Measurements from ENCODE around the gene BPIFB6.
"Not testable (repeated sequence)": the region's sequence is repeated elsewhere in the genome, so short reads cannot be mapped to it uniquely, and the experiment has no call there.

BPIFB6 gene

DNA sequence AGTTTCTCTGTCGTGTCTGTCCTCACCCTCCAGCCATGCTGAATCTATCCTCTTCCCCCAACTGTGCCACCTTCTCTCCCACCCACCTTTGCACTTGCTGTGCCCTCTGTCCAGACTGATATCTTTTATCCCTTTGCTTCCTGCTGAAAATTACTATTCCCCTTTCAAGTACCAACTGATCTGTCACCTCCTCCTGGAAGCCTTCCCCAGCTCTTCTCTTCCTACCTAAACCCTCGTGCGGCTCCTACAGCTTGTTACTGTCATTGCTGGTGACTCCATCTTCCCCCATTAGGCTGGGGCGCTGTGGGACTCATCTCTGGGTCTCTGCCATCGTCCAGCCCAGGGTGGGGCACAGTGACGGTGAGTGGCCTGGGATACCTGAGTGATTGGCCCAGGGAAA is 1.1 kb downstream of the BPIFB6 start:
- no peak for DNase-seq

DNA sequence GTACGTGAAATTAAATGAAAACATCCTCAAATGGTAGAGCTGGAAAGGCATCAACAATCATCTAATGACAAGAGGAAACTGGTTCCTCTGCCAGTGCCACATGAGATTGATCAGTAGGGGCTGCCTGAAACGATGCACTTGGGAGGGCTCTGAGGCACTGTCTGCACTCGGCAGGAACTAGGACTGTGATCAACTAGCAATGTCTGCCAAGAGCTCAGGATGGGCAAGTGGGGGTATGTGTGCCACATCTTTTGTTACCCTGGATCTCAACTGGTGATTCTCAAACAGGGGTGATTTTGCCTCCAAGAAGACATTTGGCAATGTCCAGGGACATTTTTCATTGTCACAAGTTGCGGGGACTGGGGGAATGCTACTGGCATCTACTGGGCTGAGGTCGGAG is 1.9 kb downstream of the BPIFB6 start:
- no peak for DNase-seq

DNA sequence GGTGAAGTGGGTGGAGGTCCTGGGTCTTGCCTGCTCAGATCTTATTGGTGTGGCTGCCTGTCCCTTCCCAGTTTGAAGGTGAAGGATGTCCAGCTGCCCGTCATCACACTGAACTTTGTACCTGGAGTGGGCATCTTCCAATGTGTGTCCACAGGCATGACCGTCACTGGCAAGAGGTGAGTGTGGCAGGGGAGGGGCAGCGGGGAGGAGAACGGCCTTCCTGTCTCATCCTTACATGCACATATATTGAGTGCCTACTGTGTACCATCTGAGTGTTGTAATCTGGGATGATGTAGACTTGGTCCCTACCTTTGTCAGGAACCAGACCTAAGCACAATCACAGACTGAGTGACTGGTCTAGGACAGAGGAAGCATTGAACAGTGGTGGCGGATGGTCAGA is 2.7 kb downstream of the BPIFB6 start:
- DNase-seq: no peak

DNA sequence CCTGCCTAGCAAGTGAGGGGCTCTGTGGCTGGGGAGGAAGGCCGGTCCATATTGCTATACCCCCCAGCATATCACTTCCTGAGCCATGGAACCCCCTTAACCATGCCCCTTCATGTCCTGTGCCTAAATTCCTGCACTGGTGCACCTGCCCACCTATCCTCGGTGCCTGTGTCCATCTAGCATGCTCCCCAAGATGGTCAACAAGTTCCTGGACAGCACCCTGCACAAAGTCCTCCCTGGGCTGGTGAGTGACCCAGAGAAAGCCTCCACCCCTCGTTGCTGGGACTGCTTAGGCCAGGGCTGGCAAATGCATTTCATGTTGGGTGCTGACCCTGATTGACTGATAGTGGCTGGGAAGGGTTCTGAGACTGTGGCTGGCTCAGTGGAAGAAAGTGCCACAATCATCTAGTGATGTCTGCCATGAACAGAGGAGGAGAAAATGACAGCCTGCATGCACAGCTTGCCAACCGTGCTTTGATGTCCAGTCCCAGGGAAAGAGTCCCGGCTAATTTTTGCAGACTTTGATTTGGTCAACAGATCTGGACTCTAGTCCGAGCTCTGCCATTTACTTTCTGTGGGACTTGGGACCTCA is 3.5 kb downstream of the BPIFB6 start:
- no peak for DNase-seq

DNA sequence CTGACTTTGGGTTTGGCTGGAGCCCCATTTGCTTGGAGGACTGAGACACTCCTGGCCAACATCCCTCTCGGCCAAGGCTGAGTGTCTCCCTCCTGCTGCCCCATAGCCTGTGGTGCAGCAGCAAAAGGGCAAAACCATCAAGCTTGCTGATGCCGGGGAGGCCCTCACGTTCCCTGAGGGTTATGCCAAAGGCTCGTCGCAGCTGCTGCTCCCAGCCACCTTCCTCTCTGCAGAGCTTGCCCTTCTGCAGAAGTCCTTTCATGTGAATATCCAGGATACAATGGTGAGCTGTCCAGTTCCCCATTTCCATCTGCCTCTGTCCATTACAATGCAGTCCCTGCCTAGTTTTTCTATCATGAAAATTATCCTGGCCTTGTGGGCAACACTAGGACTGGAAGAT is 6.0 kb downstream of the BPIFB6 start:
- DNase-seq: no peak

DNA sequence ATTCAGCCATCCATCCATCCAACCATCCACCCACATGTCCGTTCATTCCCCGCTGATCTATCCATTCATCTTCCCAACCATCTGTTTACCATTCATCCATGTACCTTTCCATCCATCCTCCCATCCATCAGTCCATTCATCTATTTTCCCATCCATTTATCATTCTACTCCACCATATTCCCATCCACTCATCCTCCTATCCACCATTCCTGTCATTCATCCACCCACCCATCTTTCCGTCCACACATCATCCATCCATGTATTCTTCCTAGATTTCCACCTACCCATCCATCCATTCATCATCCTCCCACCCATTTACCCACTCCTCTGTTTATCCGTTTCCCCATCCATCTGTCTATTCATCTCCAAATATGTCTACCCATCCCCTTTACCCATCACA is 6.8 kb downstream of the BPIFB6 start:
- DNase-seq: no peak

DNA sequence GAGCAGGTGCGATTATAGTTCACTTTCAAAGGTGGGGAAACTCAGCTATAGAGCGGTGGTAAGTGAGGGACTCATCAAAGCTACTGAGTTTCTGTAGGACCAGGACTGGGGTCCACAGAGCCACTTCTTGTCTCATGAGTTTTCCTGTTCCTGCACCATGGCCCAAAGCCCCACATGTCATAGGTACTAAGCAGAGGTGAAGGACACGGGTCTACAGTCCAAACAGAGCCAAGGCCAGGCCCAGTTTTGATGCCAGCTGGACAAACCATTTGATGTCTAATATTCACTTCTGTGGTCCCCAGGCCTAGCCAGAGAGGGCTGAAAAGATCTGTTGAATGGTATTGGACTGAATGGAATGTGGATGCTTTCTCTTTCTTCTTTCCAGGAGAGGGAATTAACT is 11.0 kb downstream of the BPIFB6 start:
- DNase-seq: no peak

DNA sequence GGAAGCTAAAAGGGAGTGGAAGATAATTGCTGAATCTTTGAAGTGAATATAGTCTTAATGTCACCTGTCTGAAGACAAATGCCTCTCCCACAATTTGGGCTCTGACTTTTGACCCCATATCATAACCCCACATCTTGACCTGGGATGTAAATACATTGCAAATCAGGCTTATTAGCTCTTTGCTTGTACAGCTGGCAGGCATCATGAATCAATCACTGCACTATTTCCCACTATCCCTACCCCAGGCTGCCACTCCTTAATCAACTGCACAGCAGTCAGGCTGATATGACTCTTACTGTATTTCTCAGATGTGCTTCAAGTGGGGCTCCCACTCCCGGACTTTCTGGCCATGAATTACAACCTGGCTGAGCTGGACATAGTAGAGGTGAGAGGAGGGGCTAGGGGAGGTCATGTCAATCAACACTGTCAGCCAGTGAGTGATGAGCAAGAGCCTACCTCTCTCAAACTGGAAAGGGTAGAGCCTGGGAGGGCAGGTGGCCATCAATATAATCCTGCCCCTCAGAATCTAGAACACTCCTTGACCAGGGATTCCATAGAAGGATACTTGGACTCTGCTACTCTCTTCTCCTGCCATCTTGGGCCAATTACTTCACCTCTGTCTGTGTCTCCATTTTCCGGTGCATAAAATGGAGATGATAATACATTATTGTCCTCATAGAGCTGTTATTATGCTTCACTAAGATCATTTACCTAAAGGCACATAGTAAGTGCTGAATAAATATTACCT is 11.7 kb downstream of the BPIFB6 start:
- DNase-seq: no peak

DNA sequence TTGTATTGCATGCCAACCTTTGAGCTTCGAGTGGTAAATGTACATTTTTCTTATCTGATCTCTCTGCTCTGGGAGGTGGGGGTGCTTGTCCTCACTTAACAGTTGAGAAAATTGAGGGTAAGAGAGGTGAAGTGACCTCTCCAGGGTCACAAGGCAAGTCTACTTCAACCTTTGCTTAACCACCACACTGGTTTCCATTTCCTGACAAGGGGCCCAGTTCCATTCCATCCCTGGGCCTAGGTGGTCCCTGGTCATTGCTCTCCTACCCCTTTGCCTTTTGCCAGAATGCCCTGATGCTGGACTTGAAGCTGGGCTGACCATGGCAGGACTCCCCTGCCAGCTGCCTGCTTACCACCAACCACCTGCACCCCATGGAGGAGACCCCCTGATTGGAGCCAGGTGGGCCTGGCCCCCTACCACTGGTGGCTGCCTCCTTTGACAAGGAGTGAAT is 12.3 kb downstream of the BPIFB6 start:
- no peak for DNase-seq

DNA sequence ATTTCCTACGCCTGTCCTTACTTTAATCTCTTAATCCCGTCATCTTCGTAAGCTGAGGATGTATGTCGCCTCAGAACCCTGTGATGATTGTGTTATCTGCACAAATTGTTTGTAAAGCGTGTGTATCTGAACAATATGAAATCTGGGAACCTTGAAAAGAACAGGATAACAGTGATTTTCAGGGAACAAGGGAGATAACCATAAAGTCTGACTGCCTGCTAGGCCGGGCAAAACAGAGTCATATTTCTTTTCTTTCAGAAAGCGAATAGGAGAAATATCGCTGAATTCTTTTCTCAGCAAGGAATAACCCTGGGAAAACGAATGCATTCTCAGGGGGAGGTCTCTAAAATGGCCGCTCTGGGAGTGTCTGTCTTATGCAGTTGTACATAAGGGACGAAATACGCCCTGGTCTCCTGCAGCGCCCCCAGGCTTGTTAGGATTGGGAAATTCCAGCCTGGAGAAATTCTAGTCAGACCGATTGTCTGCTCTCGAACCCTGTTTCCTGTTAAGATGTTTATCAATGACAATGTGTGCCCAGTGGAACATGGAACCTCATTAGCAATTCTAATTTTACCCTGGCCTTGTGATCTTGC is 13.8 kb downstream of the BPIFB6 start:
- not testable (repeated sequence) for DNase-seq

DNA sequence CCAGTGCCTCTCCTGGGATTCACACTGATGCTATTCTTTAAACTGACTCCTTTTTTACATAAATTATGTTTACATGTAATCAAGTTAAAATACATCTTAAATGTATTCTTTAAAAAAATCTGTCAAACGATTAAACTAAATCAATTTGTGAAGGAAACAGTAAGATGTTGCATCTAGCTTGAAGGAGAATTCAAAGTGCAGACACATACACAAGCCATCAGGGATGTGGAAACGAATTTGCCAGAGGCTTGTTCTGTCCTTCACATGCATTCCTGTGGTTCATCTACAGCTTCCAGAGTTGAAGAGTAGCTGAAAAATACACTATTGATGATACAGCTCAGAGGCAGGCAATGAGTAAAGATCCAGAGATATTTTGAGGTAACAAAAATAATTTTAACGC is 15.0 kb downstream of the BPIFB6 start:
- DNase-seq: no peak

DNA sequence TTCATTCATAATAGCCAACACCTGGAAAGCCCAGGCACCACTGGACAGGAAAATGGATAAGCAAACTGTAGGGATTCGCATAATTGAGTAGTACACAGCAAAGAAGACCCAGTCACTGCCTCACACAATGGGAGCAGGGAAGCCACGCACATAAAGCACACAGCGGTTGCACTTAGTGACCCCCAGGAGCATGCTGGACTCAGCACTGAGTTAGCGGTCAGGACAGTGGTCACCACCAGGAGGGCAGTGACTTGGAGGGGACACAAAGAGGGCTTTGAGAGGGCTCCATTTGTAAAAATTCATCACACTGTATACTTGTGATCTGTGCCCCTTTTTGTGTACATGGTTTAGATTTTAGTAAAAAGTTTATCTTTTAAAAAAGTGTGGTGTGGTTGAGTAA is 19.9 kb downstream of the BPIFB6 start:
- no peak for DNase-seq

DNA sequence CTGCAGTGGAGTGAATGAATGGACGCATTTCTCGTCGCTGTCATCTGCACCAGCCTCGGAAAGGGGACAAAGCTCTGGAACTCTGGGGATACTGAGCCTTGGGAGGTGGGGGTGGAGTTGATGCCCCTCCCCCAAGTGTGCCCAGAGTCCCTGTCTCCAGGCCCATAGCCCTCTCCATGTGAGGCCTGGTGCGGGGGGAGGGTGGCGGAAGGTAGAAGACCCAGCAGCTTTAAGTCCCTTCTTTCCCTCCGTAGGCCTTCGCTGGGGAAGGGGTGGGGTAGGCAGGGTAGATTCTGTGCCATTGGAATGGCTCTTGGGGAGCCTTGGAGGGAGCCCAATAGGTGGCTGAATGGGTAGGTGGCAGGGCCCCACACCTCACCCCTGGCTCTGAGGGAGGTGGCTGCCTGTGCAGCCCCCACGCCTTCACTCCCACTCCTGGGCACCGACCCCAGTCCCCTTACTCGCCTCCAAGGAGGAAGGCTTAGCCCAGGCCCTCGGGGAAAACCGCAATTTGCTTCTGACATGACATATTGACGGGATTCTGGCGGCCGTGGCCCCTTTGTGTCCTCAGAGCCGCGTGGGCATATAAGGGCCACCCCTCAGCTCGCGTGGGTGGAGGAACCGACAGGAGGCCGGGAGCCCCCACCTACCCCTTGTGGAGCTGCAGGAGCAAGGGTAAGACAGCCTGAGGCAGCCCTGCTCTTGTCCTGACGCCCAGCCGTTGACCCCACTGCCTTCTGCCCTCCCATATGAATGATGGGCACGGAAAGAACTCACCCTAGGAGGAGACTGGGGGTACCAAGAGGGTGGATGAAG is 22.1 kb downstream of the BPIFB6 start, which contains the start of gene BPIFB3:
Gene BPIFB3, plus strand, starts transcription at position 613 of the 816 bp plus-strand sequence. CDS start 1,533 bp downstream, outside the sequence.
- no peak for DNase-seq

DNA sequence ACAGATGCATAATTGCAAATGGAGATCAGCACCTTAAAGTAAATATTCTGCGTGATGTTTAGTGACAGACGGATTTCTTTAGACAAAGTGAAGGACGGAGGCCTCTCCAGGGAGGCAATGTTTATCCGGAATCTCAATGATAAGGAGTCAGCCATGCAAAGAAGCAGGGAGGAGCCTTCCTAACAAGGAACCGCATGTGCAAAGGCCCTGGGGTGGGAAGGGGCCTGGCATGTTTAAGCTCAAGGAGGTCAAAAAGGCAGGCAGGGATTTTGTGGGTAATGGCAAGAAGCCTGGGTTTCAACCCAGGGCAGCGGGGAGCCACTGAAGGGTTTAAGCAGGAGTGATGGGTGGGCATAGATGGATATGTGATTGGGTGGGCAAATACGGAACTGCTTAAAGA is 22.9 kb downstream of the BPIFB6 start:
- no peak for DNase-seq

DNA sequence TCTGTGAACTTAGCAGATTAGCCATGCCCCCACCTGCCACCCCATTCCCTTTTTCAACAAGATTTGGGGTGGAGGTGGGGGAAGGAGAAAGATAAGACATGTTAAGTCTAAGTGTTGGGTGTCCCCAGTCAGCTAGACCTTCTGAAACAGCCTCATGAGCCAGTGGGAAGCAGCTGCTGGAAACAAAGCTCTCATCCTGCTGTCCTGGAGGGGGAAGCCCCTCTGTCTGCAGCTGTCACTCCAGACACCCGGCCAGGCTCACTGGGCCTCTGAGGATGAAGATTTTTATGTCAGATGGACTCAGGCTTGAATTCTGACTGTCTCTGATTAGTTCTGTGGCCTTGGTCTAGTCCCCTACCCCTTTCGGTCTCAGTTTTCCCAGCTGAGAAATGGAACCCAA is 23.3 kb downstream of the BPIFB6 start:
- DNase-seq: no peak

DNA sequence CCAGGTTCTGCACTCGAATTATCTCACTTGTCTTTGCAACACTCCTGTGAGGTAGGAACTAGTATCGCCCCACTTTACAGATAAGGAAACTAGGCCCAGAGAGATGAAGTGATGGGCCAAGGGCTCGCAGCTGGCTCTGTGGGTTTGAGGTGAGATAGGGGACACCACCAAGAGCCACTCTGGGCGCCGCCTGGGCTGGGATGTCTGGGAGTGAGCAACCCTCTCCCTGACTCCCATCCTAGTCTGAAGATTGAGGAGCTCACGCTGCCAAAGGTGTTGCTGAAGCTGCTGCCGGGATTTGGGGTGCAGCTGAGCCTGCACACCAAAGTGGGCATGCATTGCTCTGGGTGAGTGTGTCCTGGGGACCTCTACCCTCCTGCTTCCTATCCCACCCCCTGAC is 27.7 kb downstream of the BPIFB6 start:
- DNase-seq: no peak

DNA sequence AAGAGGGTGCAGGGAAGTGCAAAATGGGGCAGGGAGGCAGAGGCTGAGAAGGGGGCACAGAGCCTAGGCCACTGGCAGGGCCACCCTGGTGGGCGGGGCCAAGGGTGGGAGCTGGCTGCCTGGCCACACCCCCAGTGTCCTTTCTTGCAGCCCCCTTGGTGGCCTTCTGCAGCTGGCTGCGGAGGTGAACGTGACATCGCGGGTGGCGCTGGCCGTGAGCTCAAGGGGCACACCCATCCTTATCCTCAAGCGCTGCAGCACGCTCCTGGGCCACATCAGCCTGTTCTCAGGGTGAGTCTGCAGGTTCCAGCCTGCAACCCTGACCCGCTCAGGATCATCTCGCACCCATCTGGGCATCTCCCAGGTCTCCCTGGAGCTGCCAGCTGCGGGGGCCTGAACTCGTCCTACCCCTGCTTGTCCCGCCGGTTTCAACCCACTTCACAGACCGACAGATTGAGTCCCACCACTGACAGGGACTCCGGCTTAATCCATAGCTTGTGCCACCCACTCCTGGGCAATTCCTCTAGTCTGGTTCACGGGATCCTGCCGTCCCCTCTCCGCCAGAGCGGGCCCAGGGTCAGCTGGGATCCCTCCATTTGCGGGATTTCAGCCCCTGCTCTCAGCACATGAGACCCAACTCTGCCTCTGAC is 28.4 kb downstream of the BPIFB6 start:
- no peak for DNase-seq

DNA sequence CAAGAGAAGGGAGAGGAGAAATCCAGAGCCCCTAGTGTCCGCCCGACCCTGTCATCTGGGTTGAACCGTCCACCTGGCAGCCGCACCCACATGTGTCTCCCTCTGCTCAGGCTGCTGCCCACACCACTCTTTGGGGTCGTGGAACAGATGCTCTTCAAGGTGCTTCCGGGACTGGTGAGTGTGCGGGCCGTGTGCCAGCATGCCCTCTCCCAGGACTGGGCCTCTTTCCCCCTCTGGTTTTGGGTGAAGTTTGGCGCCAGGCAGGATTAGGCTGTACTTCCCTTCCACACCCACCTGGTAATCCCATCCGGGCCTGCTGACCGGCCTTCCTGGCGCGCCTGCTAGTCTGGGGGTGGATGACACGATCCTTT is 30.2 kb downstream of the BPIFB6 start:
- DNase-seq: no peak

DNA sequence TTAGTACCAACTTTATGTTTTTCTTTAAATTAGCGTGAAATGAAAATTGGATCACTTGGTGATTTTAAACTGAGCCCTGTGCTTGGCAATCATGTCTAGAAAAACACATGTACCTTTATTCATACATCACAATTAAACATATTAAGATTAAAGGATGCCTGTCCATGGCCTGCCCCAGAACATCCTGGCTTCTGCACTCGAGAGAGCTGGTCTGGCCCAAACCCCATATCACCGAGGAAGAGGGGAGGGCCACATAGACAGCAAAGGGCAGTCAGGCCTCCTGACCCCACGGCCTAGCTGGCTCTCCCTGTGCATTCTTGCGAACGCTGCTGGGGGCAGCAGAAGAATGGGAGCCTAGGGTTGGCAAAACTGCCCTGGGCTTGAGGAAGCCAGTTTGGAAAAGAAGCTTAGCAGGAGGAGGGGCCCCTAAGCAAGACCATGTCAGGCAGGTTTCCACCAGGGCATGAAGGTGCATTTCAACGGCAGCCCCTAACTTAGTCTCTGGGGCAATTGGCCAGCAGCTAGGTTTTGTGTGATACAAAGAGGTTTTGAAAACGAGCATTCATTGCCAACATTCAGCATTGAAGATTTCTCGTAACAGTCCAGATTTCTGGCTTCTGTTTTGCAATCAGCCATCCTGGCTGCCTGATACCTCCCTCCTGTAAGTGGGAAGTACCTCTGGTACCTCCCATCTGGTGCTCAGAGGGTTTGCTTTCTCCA is 30.8 kb downstream of the BPIFB6 start:
- DNase-seq: no peak

DNA sequence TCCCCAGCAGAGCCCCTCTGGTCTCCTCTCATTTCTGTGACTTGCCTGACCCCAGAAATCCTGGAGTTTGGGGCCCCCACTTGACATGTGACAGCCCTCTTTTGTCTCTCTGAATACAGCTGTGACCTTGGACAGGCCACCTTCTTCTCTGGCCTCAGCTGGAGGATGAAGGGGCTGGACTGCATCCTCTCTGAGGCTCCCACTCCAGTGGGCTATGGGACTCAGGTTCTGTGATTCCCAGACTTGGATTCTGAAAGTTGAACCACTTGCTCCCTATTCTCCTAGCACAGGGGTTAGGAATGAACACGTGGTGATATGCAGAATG is 31.3 kb downstream of the BPIFB6 start:
- no peak for DNase-seq

DNA sequence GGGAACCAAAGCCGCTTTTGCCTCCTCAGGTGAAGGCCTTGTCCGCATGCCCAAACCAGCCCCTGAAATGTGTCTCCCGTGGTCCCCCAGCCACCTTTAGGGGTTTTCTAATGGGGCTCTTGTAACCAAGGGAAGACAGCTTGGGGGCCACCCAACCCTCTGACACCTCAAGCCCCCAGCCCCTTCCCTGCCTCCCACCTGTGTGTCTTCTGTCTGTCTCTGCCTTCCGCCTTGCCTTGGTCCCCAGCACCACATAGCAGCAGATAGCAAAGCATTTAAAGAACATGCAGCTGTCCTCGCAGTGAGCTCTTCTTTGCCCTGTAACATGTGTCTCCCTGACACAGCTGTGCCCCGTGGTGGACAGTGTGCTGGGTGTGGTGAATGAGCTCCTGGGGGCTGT is 31.8 kb downstream of the BPIFB6 start:
- no peak for DNase-seq

DNA sequence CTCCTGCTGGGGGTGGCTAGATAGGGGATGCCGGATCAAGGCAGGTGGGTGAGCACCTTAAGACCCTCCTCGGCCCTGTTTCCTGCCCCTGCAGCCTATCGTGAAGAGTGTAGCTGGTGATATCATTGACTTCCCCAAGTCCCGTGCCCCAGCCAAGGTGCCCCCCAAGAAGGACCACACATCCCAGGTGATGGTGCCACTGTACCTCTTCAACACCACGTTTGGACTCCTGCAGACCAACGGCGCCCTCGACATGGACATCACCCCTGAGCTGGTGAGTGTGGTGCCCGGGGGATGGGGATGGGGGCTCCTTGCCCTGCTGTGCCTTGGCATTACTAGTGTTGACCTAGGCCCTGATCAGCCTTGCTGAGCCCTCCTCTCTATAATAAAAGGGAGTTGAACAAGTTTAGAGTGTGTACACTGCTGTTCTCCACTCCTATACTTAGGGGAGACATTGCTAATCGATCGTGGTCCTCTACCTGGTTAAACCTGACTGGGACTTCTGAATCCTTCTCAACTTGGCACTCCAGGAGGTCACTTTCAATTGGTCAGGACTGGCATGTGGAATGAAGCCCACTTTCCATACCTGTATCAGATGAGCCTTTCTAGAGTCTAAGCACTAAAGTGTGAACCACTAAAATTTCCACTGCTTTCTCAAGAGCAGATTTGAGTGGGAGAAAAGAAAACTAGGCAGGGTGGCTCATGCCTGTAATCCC is 33.3 kb downstream of the BPIFB6 start:
- DNase-seq: no peak
